ENCODE data around the gene DPM3. TPM values are rescaled to one million over a fixed set of nuclear protein-coding genes. Genes with fewer than 3 reads are reported as not detected.

DPM3 gene
- total RNA-seq, 4 donors from 2014 or later, result 7.2 to 130 (median 62.6) TPM

DNA sequence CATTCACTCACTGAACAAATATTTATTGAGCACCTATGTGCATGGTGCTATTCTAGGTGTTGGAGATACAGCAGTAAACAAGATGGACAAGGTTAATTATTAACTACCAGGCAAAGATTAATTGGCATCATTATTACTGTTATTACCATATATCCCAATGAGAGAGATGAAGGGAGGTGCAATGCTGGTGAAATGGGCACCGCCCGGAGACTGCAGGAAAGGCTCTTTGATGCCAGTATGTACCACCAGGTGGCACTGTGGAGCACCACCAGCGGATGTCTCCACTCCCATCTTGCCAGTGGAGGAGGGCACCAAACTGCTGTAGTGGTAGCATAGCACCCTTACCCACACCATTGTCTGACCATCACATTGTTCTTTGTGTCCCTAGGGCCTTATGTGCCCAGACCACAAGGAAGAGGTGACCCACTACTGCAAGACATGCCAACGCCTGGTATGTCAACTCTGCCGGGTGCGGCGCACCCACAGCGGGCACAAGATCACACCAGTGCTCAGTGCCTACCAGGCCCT is 36.3 kb upstream of the DPM3 start:
- WGBS, 2 donors (ENCODE audit: low coverage in 1 of 2), result 57% methylated on average over 8 of the region's 8 CpGs; no CpG with 5 or more reads in 1 of the 2 donors
- Histone ChIP-seq H3K27ac (no peak overlapping the region), H3K9me3 (no peaks in the 10 kb centered on the region), H3K36me3 (no peaks in the 10 kb centered on the region), H3K4me1 (peaks cover 15 to 31% (median 25%) of the 10 kb centered on the region in 4 donors), H3K27me3 (peaks cover 6% of the 10 kb centered on the region), H3K4me3 (no peak overlapping the region)
- intact Hi-C loops (cut with DNase I; ENCODE audit: low total_unique reads), result no loop called here
- TF ChIP-seq POLR2AphosphoS5 (IDR thresholded peaks at IDR 0.05) (no peak), CTCF (IDR thresholded peaks at IDR 0.05) (peak; percentile 94 to 96 (median 95))
- in situ Hi-C loops (cut with MboI; ENCODE audit: low pct_ligation_motif_present in 1 of 4, low pct_unique_long_range_greater_than_20kb in 1 of 4, low sequenced_read_pairs in 3 of 4), result no loop called here
- peak; percentile 93 for DNase-seq

- WGBS, 2 donors (ENCODE audit: low coverage in 1 of 2), result 20 to 82% methylated on average over 1 to 9 of the region's 9 CpGs
These were observed 35.6 kb upstream of the DPM3 start for GRCh38 chr1:155175927-155176371.

DNA sequence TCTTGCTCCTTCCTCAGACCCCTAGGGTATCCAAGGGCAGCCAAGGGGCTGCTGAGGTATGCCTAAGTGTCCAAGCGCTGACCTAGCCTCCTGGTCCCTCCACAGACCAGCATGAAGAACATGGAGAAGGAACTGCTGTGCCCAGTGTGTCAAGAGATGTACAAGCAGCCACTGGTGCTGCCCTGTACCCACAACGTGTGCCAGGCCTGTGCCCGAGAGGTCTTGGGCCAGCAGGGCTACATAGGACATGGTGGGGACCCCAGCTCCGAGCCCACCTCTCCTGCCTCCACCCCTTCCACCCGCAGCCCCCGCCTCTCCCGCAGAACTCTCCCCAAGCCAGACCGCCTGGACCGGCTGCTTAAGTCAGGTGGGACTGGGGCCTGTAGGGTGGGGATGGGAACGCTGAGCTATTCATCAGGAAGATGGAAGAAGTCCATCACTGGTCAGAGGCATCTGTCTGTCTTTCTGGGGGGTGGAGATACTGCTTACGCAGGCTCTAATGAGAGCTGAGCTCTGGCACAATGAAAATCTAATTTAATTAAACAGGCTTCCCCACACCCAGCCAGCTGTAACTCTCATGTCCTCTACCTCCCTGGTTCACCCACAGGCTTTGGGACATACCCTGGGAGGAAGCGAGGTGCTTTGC is 35.1 kb upstream of the DPM3 start:
- intact Hi-C loops (cut with DNase I; ENCODE audit: low total_unique reads), result no loop called here
- Histone ChIP-seq H3K4me1 (peaks cover 15 to 31% (median 25%) of the 10 kb centered on the region in 4 donors), H3K36me3 (no peaks in the 10 kb centered on the region), H3K27ac (no peak overlapping the region), H3K9me3 (no peaks in the 10 kb centered on the region), H3K27me3 (peaks cover 6% of the 10 kb centered on the region), H3K4me3 (no peak overlapping the region)
- TF ChIP-seq POLR2A (IDR thresholded peaks at IDR 0.05) (no peak), CTCF (IDR thresholded peaks at IDR 0.05) (no peak), EP300 (IDR thresholded peaks at IDR 0.05; ENCODE audit: low read depth) (no peak), POLR2AphosphoS5 (IDR thresholded peaks at IDR 0.05) (no peak)
- 86 to 100% methylated on average over 1 to 12 of the region's 12 CpGs for WGBS, 2 donors (ENCODE audit: low coverage in 1 of 2)
- in situ Hi-C loops (cut with MboI; ENCODE audit: low pct_ligation_motif_present in 1 of 4, low pct_unique_long_range_greater_than_20kb in 1 of 4, low sequenced_read_pairs in 3 of 4), result no loop called here
- DNase-seq, result peak; percentile 11

More at GRCh38 chr1:155175927-155176371, 35.6 kb upstream of the DPM3 start:
- intact Hi-C loops (cut with DNase I; ENCODE audit: low total_unique reads) (no loop called here), in situ Hi-C loops (cut with MboI; ENCODE audit: low pct_ligation_motif_present in 1 of 4, low pct_unique_long_range_greater_than_20kb in 1 of 4, low sequenced_read_pairs in 3 of 4) (no loop called here)
- Histone ChIP-seq H3K4me3 (no peak overlapping the region), H3K9me3 (no peaks in the 10 kb centered on the region), H3K4me1 (peaks cover 15 to 31% (median 25%) of the 10 kb centered on the region in 4 donors), H3K27ac (no peak overlapping the region), H3K27me3 (peaks cover 6% of the 10 kb centered on the region), H3K36me3 (no peaks in the 10 kb centered on the region)
- DNase-seq, result peak; percentile 16
- TF ChIP-seq POLR2AphosphoS5 (IDR thresholded peaks at IDR 0.05) (no peak), CTCF (IDR thresholded peaks at IDR 0.05) (no peak), EP300 (IDR thresholded peaks at IDR 0.05; ENCODE audit: low read depth) (no peak), POLR2A (IDR thresholded peaks at IDR 0.05) (no peak)

DNA sequence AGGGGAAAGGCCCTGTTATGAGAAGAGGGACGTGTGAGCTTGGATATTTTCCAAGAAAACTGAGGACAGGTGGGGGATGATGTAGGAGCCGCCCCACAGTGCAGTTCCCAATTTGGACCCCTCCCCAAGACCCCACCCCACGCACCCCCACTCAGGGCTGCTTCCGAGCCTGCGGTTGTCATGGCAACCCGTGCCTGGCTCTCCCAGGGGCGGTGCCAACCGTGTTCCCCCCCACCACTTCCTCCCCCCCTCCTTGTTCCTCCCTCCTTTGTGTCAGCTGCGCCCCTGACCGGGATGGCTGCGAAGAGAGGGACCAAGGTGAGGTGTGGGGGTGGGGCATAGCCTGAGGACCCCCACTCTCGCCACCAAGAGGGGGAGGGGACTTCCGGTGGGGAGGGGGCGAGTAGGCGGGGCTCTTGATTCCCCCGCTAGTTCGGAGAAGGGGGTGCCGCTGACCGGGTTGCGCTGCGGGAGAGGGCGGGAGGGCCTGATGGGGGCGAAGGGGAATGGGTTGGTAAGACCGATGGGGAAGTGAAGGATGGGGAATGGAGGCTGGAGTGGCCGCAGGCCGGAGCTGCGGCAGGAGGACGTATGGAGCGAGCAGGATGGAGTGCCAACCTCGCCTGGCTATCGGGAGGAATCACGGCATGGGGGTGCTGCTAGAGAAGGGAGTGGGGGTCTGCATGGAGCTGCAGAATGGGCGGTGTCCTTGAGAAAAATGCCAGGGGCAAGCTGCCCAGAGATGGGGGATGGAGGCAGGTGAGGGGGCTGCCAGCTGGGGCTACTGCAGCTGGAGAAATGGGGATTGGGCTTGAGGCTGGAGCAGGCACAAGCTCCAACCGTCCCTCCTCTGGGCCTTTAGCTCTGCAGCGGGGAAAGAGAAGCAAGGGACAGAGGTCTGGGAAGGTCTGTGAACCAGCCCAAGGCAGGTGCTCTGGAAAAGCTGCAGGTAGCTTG is 34.3 kb upstream of the DPM3 start:
- peak overlapping the region in 2 of 4 donors; percentile 4 to 91 for H3K4me3 ChIP-seq
- in situ Hi-C loops (cut with MboI; ENCODE audit: low pct_ligation_motif_present in 1 of 4, low pct_unique_long_range_greater_than_20kb in 1 of 4, low sequenced_read_pairs in 3 of 4), result loop anchor here in 1 of 4 donors (25.0 kb wide), 1 partner anchor 262 kb away; no protein-coding TSS in a partner anchor
- 0 to 22% methylated on average over 2 to 29 of the region's 35 CpGs for WGBS, 2 donors (ENCODE audit: low coverage in 1 of 2)

More for the DNA sequence above, 34.3 kb upstream of the DPM3 start:
- peaks cover 6% of the 10 kb centered on the region for H3K27me3 ChIP-seq
- no peaks in the 10 kb centered on the region for H3K9me3 ChIP-seq
- H3K27ac ChIP-seq, result peak overlapping the region in 2 of 4 donors; percentile 92 to 95
- TF ChIP-seq POLR2A (IDR thresholded peaks at IDR 0.05) (no peak), EP300 (IDR thresholded peaks at IDR 0.05; ENCODE audit: low read depth) (no peak), CTCF (IDR thresholded peaks at IDR 0.05) (no peak), POLR2AphosphoS5 (IDR thresholded peaks at IDR 0.05) (no peak)
- peaks cover 15 to 31% (median 25%) of the 10 kb centered on the region in 4 donors for H3K4me1 ChIP-seq
- intact Hi-C loops (cut with DNase I; ENCODE audit: low total_unique reads), result no loop called here
- DNase-seq, result peak; percentile 38
- H3K36me3 ChIP-seq, result no peaks in the 10 kb centered on the region
